H1 (cell line): Measurements from ENCODE around the gene TMEM255B. TPM values are rescaled to one million over a fixed set of nuclear protein-coding genes. Genes with fewer than 3 reads are reported as not detected.

ENCODE experiments used
- SRF ChIP-seq: IDR thresholded peaks from 2 replicates; pipeline ENCODE4 v1.6.1; 2011; ENCODE audit warnings: mild to moderate bottlenecking, low read depth, low read length, moderate library complexity
- polyA plus RNA-seq, 7 experiments: library from polyadenylated mRNA; depleted of rRNA in 3 of 7; stranded (reverse) in 5 of 7; unstranded in 2 of 7; fragments of >200 nt in 5 of 7; fragments of 200-250 nt in 2 of 7; gene quantifications; 1 replicate in 5 of 7; 2 replicates in 1 of 7; 4 replicates in 1 of 7; pipeline versions ENCODE4 v1.2.1 to v1.2.3, GENCODE V29; 2011 to 2013; ENCODE audit warnings: missing spikeins in 2 of 7, mixed read lengths in 2 of 7
- total RNA-seq: library from RNA; stranded (reverse); fragmentation: NEBNext Ultra II Directional; extraction: Animal tissue kit (Norgen Biotek cat#: 25700); gene quantifications from 2 replicates; pipeline ENCODE4 v1.2.1, GENCODE V29; 2021

Gene TMEM255B
- total and polyA plus RNA-seq, 2 of the 8 experiments (the other 6 are each of a cell fraction or from before 2014, with no cell fraction given): 3.4 to 4.4 TPM

- TF ChIP-seq SRF: no peak
Observed at GRCh38 chr13:113763254-113763653, 4.2 kb downstream of the TMEM255B start (continued).
